ENCODE data around the gene EFNA5. TPM values are rescaled to one million over a fixed set of nuclear protein-coding genes. Genes with fewer than 3 reads are reported as not detected.

Gene EFNA5
- total and polyA plus RNA-seq, 2 experiments from 2014 or later: 7.5 to 10.1 TPM

GRCh38 chr5:107668154-107669095, 2.3 kb downstream of the EFNA5 start:
- Histone ChIP-seq H3K79me2 (replicated peaks; ENCODE audit: insufficient read depth) (peaks cover 48% of the 10 kb centered on the region), H2AFZ (peak overlapping the region; percentile 92; the same call in 1 of the 2 replicates)

GRCh38 chr5:107666051-107666655, 4.6 kb downstream of the EFNA5 start:
- DNase-seq (ENCODE audit: low spot score) (no peak), ATAC-seq (no peak)
- Mint-ChIP-seq H3K27ac (no peak overlapping the region), H3K4me3 (no peak overlapping the region), H3K27me3 (ENCODE audit: insufficient read depth, low read depth, poor library complexity) (peaks cover 18% of the 10 kb centered on the region), H3K4me1 (peaks cover 20% of the 10 kb centered on the region), H3K36me3 (ENCODE audit: low read depth) (no peaks in the 10 kb centered on the region), H3K9me3 (no peaks in the 10 kb centered on the region)
- Histone ChIP-seq H3K79me2 (replicated peaks; ENCODE audit: insufficient read depth) (peaks cover 52% of the 10 kb centered on the region), H3K27ac (ENCODE audit: low read depth) (no peak overlapping the region), H2AFZ (no peak overlapping the region), H3K36me3 (ENCODE audit: insufficient read depth) (no peaks in the 10 kb centered on the region), H4K20me1 (replicated peaks; ENCODE audit: insufficient read depth) (no peaks in the 10 kb centered on the region), H3K4me2 (no peak overlapping the region), H3F3A (replicated peaks; ENCODE audit: low read depth) (no peaks in the 10 kb centered on the region), H3K9me2 (ENCODE audit: insufficient read depth) (no peaks in the 10 kb centered on the region), H3K27me3 (ENCODE audit: insufficient read depth) (peaks cover 34% of the 10 kb centered on the region), H3K4me1 (ENCODE audit: insufficient read depth) (peaks cover 17% of the 10 kb centered on the region), H3K4me3 (no peak overlapping the region)
- no peak for TF ChIP-seq STAT1 (IDR thresholded peaks at IDR 0.05; ENCODE audit: unreplicated experiment)

More at GRCh38 chr5:107668154-107669095, 2.3 kb downstream of the EFNA5 start:
- peak overlapping the region; percentile 86 for H3K4me3 ChIP-seq
- no peak overlapping the region for H3K27ac Mint-ChIP-seq
- no peaks in the 10 kb centered on the region for H3K36me3 Mint-ChIP-seq (ENCODE audit: low read depth)
- H4K20me1 ChIP-seq (replicated peaks; ENCODE audit: insufficient read depth): no peaks in the 10 kb centered on the region
- peak overlapping the region; percentile 91 for H3K4me2 ChIP-seq
- no peak for TF ChIP-seq NANOG (IDR thresholded peaks at IDR 0.05; ENCODE audit: borderline replicate concordance)
- 0 out of 4 replicates have a peak, but pooled peaks of 1 of the 2 experiments have one; percentile 9 for TF ChIP-seq CTCF (conservative IDR thresholded peaks at IDR 0.05; ENCODE audit: low read depth in 2 of 2)
- peaks cover 42% of the 10 kb centered on the region for H3K27me3 ChIP-seq (ENCODE audit: insufficient read depth)
- peaks cover 16% of the 10 kb centered on the region for H3K4me1 Mint-ChIP-seq
- ATAC-seq (no peak), DNase-seq (ENCODE audit: low spot score) (peak; percentile 51)
- H3K9me2 ChIP-seq (ENCODE audit: insufficient read depth): no peaks in the 10 kb centered on the region
- H3K27me3 Mint-ChIP-seq (ENCODE audit: insufficient read depth, low read depth, poor library complexity): peaks cover 30% of the 10 kb centered on the region
- no peak overlapping the region for H3K27ac ChIP-seq (ENCODE audit: low read depth)
- H3K4me1 ChIP-seq (ENCODE audit: insufficient read depth): peaks cover 17% of the 10 kb centered on the region
- H3K9me3 Mint-ChIP-seq: no peaks in the 10 kb centered on the region
- no peaks in the 10 kb centered on the region for H3F3A ChIP-seq (replicated peaks; ENCODE audit: low read depth)
- no peaks in the 10 kb centered on the region for H3K36me3 ChIP-seq (ENCODE audit: insufficient read depth)
- H3K4me3 Mint-ChIP-seq: peak overlapping the region; percentile 82

GRCh38 chr5:107665036-107665570, 5.6 kb downstream of the EFNA5 start:
- Histone ChIP-seq H2AFZ (no peak overlapping the region), H3K79me2 (replicated peaks; ENCODE audit: insufficient read depth) (peaks cover 52% of the 10 kb centered on the region), H3K4me1 (ENCODE audit: insufficient read depth) (peaks cover 17% of the 10 kb centered on the region), H3K27me3 (ENCODE audit: insufficient read depth) (peaks cover 28% of the 10 kb centered on the region), H4K20me1 (replicated peaks; ENCODE audit: insufficient read depth) (no peaks in the 10 kb centered on the region), H3K4me2 (no peak overlapping the region), H3K9me2 (ENCODE audit: insufficient read depth) (no peaks in the 10 kb centered on the region), H3K36me3 (ENCODE audit: insufficient read depth) (no peaks in the 10 kb centered on the region), H3K27ac (ENCODE audit: low read depth) (no peak overlapping the region), H3K4me3 (no peak overlapping the region), H3F3A (replicated peaks; ENCODE audit: low read depth) (no peaks in the 10 kb centered on the region)
- DNase-seq (ENCODE audit: low spot score) (no peak), ATAC-seq (no peak)
- H3K27ac Mint-ChIP-seq: no peak overlapping the region
- peaks cover 26% of the 10 kb centered on the region for H3K4me1 Mint-ChIP-seq
- H3K9me3 Mint-ChIP-seq: no peaks in the 10 kb centered on the region
- peaks cover 12% of the 10 kb centered on the region for H3K27me3 Mint-ChIP-seq (ENCODE audit: insufficient read depth, low read depth, poor library complexity)
- no peaks in the 10 kb centered on the region for H3K36me3 Mint-ChIP-seq (ENCODE audit: low read depth)
- no peak overlapping the region for H3K4me3 Mint-ChIP-seq
- no peak for TF ChIP-seq REST (IDR thresholded peaks at IDR 0.05; ENCODE audit: unreplicated experiment)
- no peak for TF ChIP-seq CREB1 (CRISPR knock-in tag; IDR thresholded peaks at IDR 0.05; ENCODE audit: low read depth)
- no peak for TF ChIP-seq ZNF114 (CRISPR knock-in tag; IDR thresholded peaks at IDR 0.05)
- no peak for TF ChIP-seq EZH2phosphoT487 (IDR thresholded peaks at IDR 0.05; ENCODE audit: unreplicated experiment)
- TF ChIP-seq EZH2 (IDR thresholded peaks at IDR 0.05; ENCODE audit: low read depth, unreplicated experiment): no peak
- TF ChIP-seq NANOG (IDR thresholded peaks at IDR 0.05; ENCODE audit: borderline replicate concordance): no peak
- no peak for TF ChIP-seq CTCF (conservative IDR thresholded peaks at IDR 0.05; ENCODE audit: low read depth in 2 of 2)
